Neural crest cell (in vitro differentiated cells): ENCODE results near the gene CREB5. TPM values are rescaled to one million over a fixed set of nuclear protein-coding genes. Genes with fewer than 3 reads are reported as not detected.

Experiments used
- DNase-seq: peaks from one replicate; pipeline ENCODE4 v3.0.0; 2021; ENCODE audit warnings: low read depth, mixed read lengths, low spot score
- H3K27ac Mint-ChIP-seq: one replicate; pipeline ENCODE4 v1.8.0; 2021; ENCODE audit warnings: mild to moderate bottlenecking, mixed read lengths; ENCODE audit not compliant: unreplicated experiment
- H3K27me3 Mint-ChIP-seq: 2 replicates; pipeline ENCODE4 v1.8.0; 2021; ENCODE audit warnings: low read depth, mild to moderate bottlenecking, mixed read lengths
- H3K36me3 Mint-ChIP-seq: 2 replicates; pipeline ENCODE4 v1.8.0; 2021; ENCODE audit warnings: low read depth, mild to moderate bottlenecking, mixed read lengths
- H3K4me1 Mint-ChIP-seq: 2 replicates; pipeline ENCODE4 v1.8.0; 2021; ENCODE audit warnings: mixed read lengths
- H3K4me3 Mint-ChIP-seq: one replicate; pipeline ENCODE4 v1.8.0; 2021; ENCODE audit warnings: mild to moderate bottlenecking, mixed read lengths
- H3K9me3 Mint-ChIP-seq: 2 replicates; pipeline ENCODE4 v1.8.0; 2021; ENCODE audit warnings: mixed read lengths
- CTCF ChIP-seq: fragments of 200-600 bp; sonication (generic); conservative IDR thresholded peaks from 2 replicates; pipeline ENCODE4 v1.5.0; 2021; ENCODE audit warnings: antibody characterized with exemption, mild to moderate bottlenecking
- total RNA-seq: library from RNA; stranded (reverse); gene quantifications from 2 replicates; pipeline ENCODE4 v1.2.1, GENCODE V29; 2021

The CREB5 gene
- total RNA-seq, 1 donor from 2014 or later, result 8.3 TPM

DNA sequence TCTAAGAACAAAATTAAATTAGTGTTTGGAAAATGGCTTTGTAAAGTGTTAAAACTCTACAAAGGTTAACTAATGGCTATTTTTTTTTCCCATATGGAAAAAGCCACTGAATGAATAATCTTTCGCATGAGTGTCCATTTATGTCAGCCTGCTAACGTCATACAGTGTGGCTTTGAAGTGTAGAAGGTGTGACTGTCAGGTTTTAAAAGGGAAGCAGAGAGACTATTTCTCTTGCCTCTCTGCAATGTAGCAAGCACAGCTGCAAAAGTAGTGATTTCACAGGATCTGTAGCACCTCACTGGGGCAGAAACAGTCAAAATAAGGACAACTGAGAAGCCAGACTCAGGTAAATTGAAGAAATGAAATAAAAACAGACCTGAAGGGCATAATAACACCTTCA, 53.4 kb downstream of the CREB5 start:
- Mint-ChIP-seq H3K36me3 (peaks cover 4% of the 10 kb centered on the region), H3K4me3 (no peak overlapping the region), H3K27me3 (no peaks in the 10 kb centered on the region), H3K4me1 (peaks cover 11% of the 10 kb centered on the region), H3K9me3 (peaks cover 8% of the 10 kb centered on the region), H3K27ac (no peak overlapping the region)
- no peak for DNase-seq
- no peak for TF ChIP-seq CTCF

- Mint-ChIP-seq H3K4me3 (no peak overlapping the region), H3K4me1 (peaks cover 11% of the 10 kb centered on the region), H3K9me3 (peaks cover 8% of the 10 kb centered on the region), H3K27ac (no peak overlapping the region), H3K36me3 (peaks cover 4% of the 10 kb centered on the region), H3K27me3 (no peaks in the 10 kb centered on the region)
- no peak for TF ChIP-seq CTCF
- no peak for DNase-seq
These were observed 54.0 kb downstream of the CREB5 start for GRCh38 chr7:28466341-28466740.

GRCh38 chr7:28466885-28467284, 54.6 kb downstream of the CREB5 start:
- Mint-ChIP-seq H3K9me3 (peaks cover 8% of the 10 kb centered on the region), H3K27me3 (no peaks in the 10 kb centered on the region), H3K4me1 (peaks cover 11% of the 10 kb centered on the region), H3K27ac (no peak overlapping the region), H3K4me3 (no peak overlapping the region), H3K36me3 (peaks cover 4% of the 10 kb centered on the region)
- no peak for TF ChIP-seq CTCF
- DNase-seq, result no peak

GRCh38 chr7:28469562-28469961, 57.2 kb downstream of the CREB5 start:
- H3K4me1 Mint-ChIP-seq, result peaks cover 22% of the 10 kb centered on the region
- H3K9me3 Mint-ChIP-seq, result peaks cover 2% of the 10 kb centered on the region
- DNase-seq, result no peak
- no peaks in the 10 kb centered on the region for H3K27me3 Mint-ChIP-seq
- no peak overlapping the region for H3K27ac Mint-ChIP-seq
- H3K36me3 Mint-ChIP-seq, result peaks cover 2% of the 10 kb centered on the region
- no peak overlapping the region for H3K4me3 Mint-ChIP-seq
- TF ChIP-seq CTCF, result no peak

DNA sequence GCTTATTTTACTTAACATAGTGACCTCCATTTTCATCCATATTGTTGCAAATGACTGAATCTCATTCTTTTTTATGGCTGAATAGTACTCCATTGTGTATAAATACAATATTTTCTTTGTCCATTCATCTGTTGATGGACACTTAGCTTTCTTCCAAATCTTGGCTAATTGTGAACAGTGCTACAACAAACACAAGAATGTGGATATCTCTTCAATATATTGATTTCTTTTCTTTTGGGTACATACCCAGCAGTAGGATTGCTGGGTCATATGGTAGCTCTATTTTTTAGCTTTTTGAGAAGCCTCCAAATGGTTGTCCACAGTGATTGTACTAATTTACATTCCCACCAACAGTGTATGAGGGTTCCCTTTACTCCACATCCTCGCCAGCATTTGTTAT, 58.0 kb downstream of the CREB5 start:
- Mint-ChIP-seq H3K4me3 (no peak overlapping the region), H3K36me3 (peaks cover 2% of the 10 kb centered on the region), H3K9me3 (peaks cover 2% of the 10 kb centered on the region), H3K27me3 (no peaks in the 10 kb centered on the region), H3K27ac (no peak overlapping the region), H3K4me1 (peaks cover 22% of the 10 kb centered on the region)
- DNase-seq, result no peak
- TF ChIP-seq CTCF, result no peak

DNA sequence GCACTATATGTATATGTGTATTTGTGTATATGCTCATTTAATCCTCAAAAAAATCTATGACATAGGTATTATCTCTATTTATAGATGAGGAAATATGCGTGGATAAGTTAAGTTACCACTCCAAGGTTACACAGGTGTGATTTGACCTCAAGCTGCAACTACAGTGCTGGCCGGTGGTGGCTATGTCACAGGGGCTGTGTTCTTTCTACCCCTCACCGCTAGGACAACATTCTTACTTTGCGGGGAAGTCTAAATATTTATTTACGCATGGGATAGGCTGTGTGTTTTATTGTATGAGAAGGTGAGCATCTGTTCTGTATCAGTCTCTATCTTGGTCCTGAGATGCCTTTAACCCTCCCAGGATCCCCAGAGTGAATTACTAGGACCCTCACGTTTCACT, 60.0 kb downstream of the CREB5 start:
- Mint-ChIP-seq H3K36me3 (peaks cover 2% of the 10 kb centered on the region), H3K4me3 (no peak overlapping the region), H3K27ac (no peak overlapping the region), H3K4me1 (peaks cover 28% of the 10 kb centered on the region), H3K9me3 (peaks cover 2% of the 10 kb centered on the region), H3K27me3 (no peaks in the 10 kb centered on the region)
- TF ChIP-seq CTCF, result no peak
- no peak for DNase-seq
